NCI-H526 (cell line): ENCODE data around the gene GPR158.

Source experiments
- DNase-seq, 2 experiments: peaks; one replicate each; lab custom pipeline; 2025; lab: John Stamatoyannopoulos, UW

The GPR158 gene

GRCh38 chr10:25565570-25565969 is 390.8 kb downstream of the GPR158 start:
- DNase-seq: no peak

GRCh38 chr10:25573316-25573715 is 398.5 kb downstream of the GPR158 start:
- no peak for DNase-seq

GRCh38 chr10:25575343-25575742 is 400.5 kb downstream of the GPR158 start:
- DNase-seq: no peak

GRCh38 chr10:25578061-25578460 is 403.3 kb downstream of the GPR158 start:
- no peak for DNase-seq

GRCh38 chr10:25582961-25583360 is 408.2 kb downstream of the GPR158 start:
- no peak for DNase-seq

- DNase-seq: peak; percentile 17 to 59
These were observed 425.9 kb downstream of the GPR158 start for GRCh38 chr10:25600651-25601050.

- DNase-seq: no peak
These were observed 429.8 kb downstream of the GPR158 start for GRCh38 chr10:25604591-25604990.

- no peak for DNase-seq
These were observed 439.9 kb downstream of the GPR158 start for GRCh38 chr10:25614652-25615051.

GRCh38 chr10:25615926-25616325 is 441.1 kb downstream of the GPR158 start:
- no peak for DNase-seq

GRCh38 chr10:25616903-25617592 is 442.2 kb downstream of the GPR158 start:
- DNase-seq: no peak

- no peak for DNase-seq
These were observed 452.8 kb downstream of the GPR158 start for GRCh38 chr10:25627606-25628005.

GRCh38 chr10:25629333-25629732 is 454.5 kb downstream of the GPR158 start:
- no peak for DNase-seq

- no peak for DNase-seq
These were observed 456.7 kb downstream of the GPR158 start for GRCh38 chr10:25631471-25631870.

GRCh38 chr10:25632802-25633201 is 458.0 kb downstream of the GPR158 start:
- DNase-seq: no peak

GRCh38 chr10:25633542-25633941 is 458.7 kb downstream of the GPR158 start:
- DNase-seq: no peak

GRCh38 chr10:25639646-25640045 is 464.8 kb downstream of the GPR158 start:
- DNase-seq: no peak

GRCh38 chr10:25641595-25641994 is 466.8 kb downstream of the GPR158 start:
- DNase-seq: no peak

- no peak for DNase-seq
These were observed 467.9 kb downstream of the GPR158 start for GRCh38 chr10:25642721-25643120.

- DNase-seq: no peak
These were observed 471.6 kb downstream of the GPR158 start for GRCh38 chr10:25646371-25646770.

- no peak for DNase-seq
These were observed 476.7 kb downstream of the GPR158 start for GRCh38 chr10:25651534-25651933.
